PC-3 (cell line): ENCODE results near the gene EPB41L1.
"Not testable (repeated sequence)": the region's sequence is repeated elsewhere in the genome, so short reads cannot be mapped to it uniquely, and the experiment has no call there.

Experiments used
- EZH2 ChIP-seq: fragments of 300-600 bp; sonication (generic); IDR thresholded peaks from one replicate; pipeline ENCODE4 v1.6.1; 2017; ENCODE audit warnings: antibody characterized with exemption, mild to moderate bottlenecking, low read length; ENCODE audit not compliant: unreplicated experiment
- TF ChIP-seq, protein P1 (sequence below): fragments of 300-600 bp; sonication (generic); conservative IDR thresholded peaks from 2 replicates; pipeline ENCODE4 v1.5.1; 2017; ENCODE audit warnings: antibody characterized with exemption, low read depth, mild to moderate bottlenecking, low read length

- not testable (repeated sequence) for TF ChIP-seq EZH2
- TF ChIP-seq, protein P1, sequence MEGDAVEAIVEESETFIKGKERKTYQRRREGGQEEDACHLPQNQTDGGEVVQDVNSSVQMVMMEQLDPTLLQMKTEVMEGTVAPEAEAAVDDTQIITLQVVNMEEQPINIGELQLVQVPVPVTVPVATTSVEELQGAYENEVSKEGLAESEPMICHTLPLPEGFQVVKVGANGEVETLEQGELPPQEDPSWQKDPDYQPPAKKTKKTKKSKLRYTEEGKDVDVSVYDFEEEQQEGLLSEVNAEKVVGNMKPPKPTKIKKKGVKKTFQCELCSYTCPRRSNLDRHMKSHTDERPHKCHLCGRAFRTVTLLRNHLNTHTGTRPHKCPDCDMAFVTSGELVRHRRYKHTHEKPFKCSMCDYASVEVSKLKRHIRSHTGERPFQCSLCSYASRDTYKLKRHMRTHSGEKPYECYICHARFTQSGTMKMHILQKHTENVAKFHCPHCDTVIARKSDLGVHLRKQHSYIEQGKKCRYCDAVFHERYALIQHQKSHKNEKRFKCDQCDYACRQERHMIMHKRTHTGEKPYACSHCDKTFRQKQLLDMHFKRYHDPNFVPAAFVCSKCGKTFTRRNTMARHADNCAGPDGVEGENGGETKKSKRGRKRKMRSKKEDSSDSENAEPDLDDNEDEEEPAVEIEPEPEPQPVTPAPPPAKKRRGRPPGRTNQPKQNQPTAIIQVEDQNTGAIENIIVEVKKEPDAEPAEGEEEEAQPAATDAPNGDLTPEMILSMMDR = not testable (repeated sequence)
Observed at GRCh38 chr20:36137313-36137712, 17.2 kb upstream of the EPB41L1 start.
